K562 (cell line): ENCODE measurements around the gene RAPSN. TPM values are rescaled to one million over a fixed set of nuclear protein-coding genes. Genes with fewer than 3 reads are reported as not detected.

Experiments
- ATAC-seq: fragments of 200-7000 bp; cut with Tn5 transposase; 3 replicates; pipeline ENCODE4 v1.9.1; 2020; ENCODE audit warnings: moderate library complexity
- BruUV-seq: library from RNA; stranded (reverse); fragments of 400-500 nt; replicated peaks from 2 replicates; lab custom pipeline; 2021; lab: Mats Ljungman, UMichigan
- CTCF ChIA-PET: fragments of 300-600 bp; formaldehyde crosslinking; extraction: SDS; loops from one replicate; lab custom pipeline; 2021; ENCODE audit warnings: low intra/inter-chr PET ratio; lab: Yijun Ruan, JAX
- POLR2A ChIA-PET: fragments of 300-600, 350-650 bp; sonication (Branson Sonifier 250); formaldehyde crosslinking; extraction: SDS; loops from one replicate; lab custom pipeline; 2021; ENCODE audit warnings: antibody characterized with exemption, inconsistent platforms; lab: Yijun Ruan, JAX
- DNase-seq, 4 experiments: peaks; one replicate each; pipeline versions ENCODE4 v3.0.0 to v3.0.0-alpha.2; 2011 to 2018; ENCODE audit warnings: low spot score in 3 of 4, mixed read lengths in 3 of 4; ENCODE audit errors: extremely low read depth in 1 of 4
- FAIRE-seq: peaks from 2 replicates; lab custom pipeline; 2011; peaks lifted over from hg19 to GRCh38; lab: Jason Lieb, UNC
- H2AFZ ChIP-seq: 2 replicates; pipeline ENCODE4 v1.6.0; 2011; ENCODE audit warnings: low read depth, low read length, control low read depth, inconsistent platforms
- H3K27ac ChIP-seq: fragments of 200-600 bp; 3 replicates; pipeline ENCODE4 v1.8.0; 2011; ENCODE audit warnings: low read depth, mild to moderate bottlenecking, control low read depth, inconsistent platforms, low read length, moderate library complexity, mixed read lengths; ENCODE audit errors: extremely low read depth
- H3K27me3 ChIP-seq, 2 experiments: fragments of 300-600 bp in 1 of 2; 2 replicates in 1 of 2; 3 replicates in 1 of 2; pipeline versions ENCODE4 v1.6.0 to v1.8.0; 2011; ENCODE audit warnings: inconsistent platforms in 2 of 2, low read length in 2 of 2, mild to moderate bottlenecking in 1 of 2, mixed read lengths in 1 of 2, moderate library complexity in 1 of 2; ENCODE audit not compliant: control insufficient read depth in 2 of 2, insufficient read depth in 2 of 2
- H3K36me3 ChIP-seq: fragments of 300-600 bp; 3 replicates; pipeline ENCODE4 v1.8.0; 2011; ENCODE audit warnings: mild to moderate bottlenecking, low read length, inconsistent platforms; ENCODE audit not compliant: control insufficient read depth, insufficient read depth
- H3K4me1 ChIP-seq, 2 experiments: fragments of 200-600 bp in 1 of 2; replicated peaks in 1 of 2; 2 replicates in 1 of 2; 3 replicates in 1 of 2; pipeline versions ENCODE4 v1.5.1 to v1.8.0; 2011; ENCODE audit warnings: inconsistent platforms in 2 of 2, low read length in 2 of 2, mild to moderate bottlenecking in 1 of 2, mixed read lengths in 1 of 2, moderate library complexity in 1 of 2; ENCODE audit not compliant: control insufficient read depth in 2 of 2, insufficient read depth in 2 of 2
- H3K4me2 ChIP-seq: 2 replicates; pipeline ENCODE4 v1.6.1; 2011; ENCODE audit warnings: low read length, control low read depth, inconsistent platforms, mixed read lengths; ENCODE audit not compliant: insufficient read depth
- H3K4me3 ChIP-seq: fragments of 200-600 bp; sonication (generic), shearing (Covaris generic); 2 replicates; pipeline ENCODE4 v1.5.1; 2016; ENCODE audit warnings: control low read depth, inconsistent platforms
- H3K79me2 ChIP-seq: fragments of 200-600 bp; 3 replicates; pipeline ENCODE4 v1.8.0; 2011; ENCODE audit warnings: low read length, inconsistent platforms; ENCODE audit not compliant: control insufficient read depth, insufficient read depth
- H3K9ac ChIP-seq, 2 experiments: 2 replicates each; pipeline versions ENCODE4 v1.6.0 to v1.6.1; 2011; ENCODE audit warnings: low read depth in 2 of 2, low read length in 2 of 2, control low read depth in 1 of 2, inconsistent platforms in 1 of 2, mild to moderate bottlenecking in 1 of 2, mixed read lengths in 1 of 2; ENCODE audit not compliant: insufficient read depth in 1 of 2
- H3K9me1 ChIP-seq: one replicate; pipeline ENCODE4 v1.6.0; 2011; ENCODE audit warnings: inconsistent platforms, mild to moderate bottlenecking, low read length, moderate library complexity; ENCODE audit not compliant: control insufficient read depth, insufficient read depth
- H3K9me3 ChIP-seq: replicated peaks from 2 replicates; pipeline ENCODE4 v1.5.1; 2011; ENCODE audit warnings: low read depth, low read length, inconsistent platforms; ENCODE audit not compliant: control insufficient read depth, insufficient read depth
- H4K20me1 ChIP-seq: replicated peaks from 2 replicates; pipeline ENCODE4 v1.6.1; 2011; ENCODE audit warnings: low read length, inconsistent platforms, mixed read lengths; ENCODE audit not compliant: control insufficient read depth, insufficient read depth
- ARID1B ChIP-seq: fragments of 450-650 bp; IDR thresholded peaks from 2 replicates; pipeline ENCODE4 v1.6.1; 2016; ENCODE audit warnings: antibody characterized with exemption, mild to moderate bottlenecking, inconsistent platforms
- BCOR ChIP-seq: fragments of 450-650 bp; IDR thresholded peaks from 2 replicates; pipeline ENCODE4 v1.6.1; 2016
- BHLHE40 ChIP-seq: IDR thresholded peaks from 2 replicates; pipeline ENCODE4 v1.6.1; 2011; ENCODE audit warnings: low read length, improper control_type of control experiment
- HDGF ChIP-seq: fragments of 450-650 bp; IDR thresholded peaks from 2 replicates; pipeline ENCODE4 v1.6.1; 2016
- IRF2 ChIP-seq: sonication (generic); formaldehyde crosslinking; IDR thresholded peaks from 2 replicates; pipeline ENCODE4 v1.8.1; 2022; ENCODE audit warnings: mild to moderate bottlenecking, missing genetic modification reagents
- MXI1 ChIP-seq: IDR thresholded peaks from 2 replicates; pipeline ENCODE4 v1.6.1; 2011; ENCODE audit warnings: low read depth, mild to moderate bottlenecking, improper control_type of control experiment, low read length
- NONO ChIP-seq, 2 experiments: fragments of 200-400 bp in 1 of 2; fragments of 450-650 bp in 1 of 2; formaldehyde crosslinking in 1 of 2; IDR thresholded peaks; 2 replicates each; pipeline ENCODE4 v1.6.1; 2017; ENCODE audit warnings: low read depth in 2 of 2, mild to moderate bottlenecking in 2 of 2, moderate library complexity in 2 of 2, low read length in 1 of 2
- OTX1 ChIP-seq: fragments of 450-650 bp; formaldehyde crosslinking; IDR thresholded peaks from 2 replicates; pipeline ENCODE4 v1.4.0; 2022; ENCODE audit warnings: mild to moderate bottlenecking
- RBBP5 ChIP-seq: fragments of 200-600 bp; sonication (generic); IDR thresholded peaks from 2 replicates; pipeline ENCODE4 v1.6.1; 2012; ENCODE audit warnings: borderline replicate concordance, mild to moderate bottlenecking, low read length, control low read depth, inconsistent platforms; ENCODE audit not compliant: insufficient read depth, poor library complexity, severe bottlenecking
- SAP30 ChIP-seq: fragments of 200-600 bp; sonication (generic); IDR thresholded peaks from 2 replicates; pipeline ENCODE4 v1.6.1; 2012; ENCODE audit warnings: borderline replicate concordance, low read depth, mild to moderate bottlenecking, moderate library complexity, low read length, control low read depth, inconsistent platforms; ENCODE audit not compliant: insufficient read depth, poor library complexity, severe bottlenecking
- SIN3A ChIP-seq, 2 experiments: fragments of 150-350 bp in 1 of 2; IDR thresholded peaks; 2 replicates each; pipeline ENCODE4 v1.6.1; 2011 to 2016; ENCODE audit warnings: borderline replicate concordance in 2 of 2, low read depth in 2 of 2, low read length in 2 of 2, mild to moderate bottlenecking in 2 of 2, moderate library complexity in 2 of 2; ENCODE audit not compliant: control insufficient read depth in 1 of 2
- SMARCE1 ChIP-seq: fragments of 450-650 bp; IDR thresholded peaks from 2 replicates; pipeline ENCODE4 v1.7.1; 2016; ENCODE audit warnings: mild to moderate bottlenecking
- THAP12 ChIP-seq: fragments of 250-450 bp; sonication (Bioruptor Pico); IDR thresholded peaks from 2 replicates; pipeline ENCODE4 v1.9.0; 2021; ENCODE audit warnings: mild to moderate bottlenecking, inconsistent platforms
- TSC22D4 ChIP-seq: fragments of 450-650 bp; IDR thresholded peaks from 2 replicates; pipeline ENCODE4 v1.6.1; 2016; ENCODE audit warnings: missing genetic modification characterization, missing biosample characterization, control low read depth
- ZNF282 ChIP-seq: sonication (generic); formaldehyde crosslinking; IDR thresholded peaks from 2 replicates; pipeline ENCODE4 v1.8.1; 2023; ENCODE audit warnings: missing genetic modification reagents
- ZNF395 ChIP-seq: fragments of 200-800 bp; sonication (Bioruptor generic); IDR thresholded peaks from 2 replicates; pipeline ENCODE4 v1.6.1; 2017; ENCODE audit warnings: missing genetic modification characterization, missing compliant biosample characterization
- WGBS: fragments of 100-300 bp; shearing (Covaris generic); methylation state at CpG from one replicate; pipeline ENCODE4 v1.1.6; 2016; ENCODE audit warnings: low coverage, mixed read lengths; ENCODE audit not compliant: insufficient coverage; ENCODE audit errors: missing lambda C conversion rate; 5-methylcytosine and 5-hydroxymethylcytosine counted together
- in situ Hi-C: fragments of 300-500 bp; cut with MboI; formaldehyde crosslinking; loops from 4 replicates; pipeline ENCODE4 v1.15.0; 2018; ENCODE audit warnings: inconsistent platforms, mixed read lengths
- intact Hi-C: fragments of 100-400 bp; cut with micrococcal nuclease; formaldehyde crosslinking; loops from 2 replicates; pipeline ENCODE4 v1.14.2; 2022
- polyA plus RNA-seq, 8 experiments: library from polyadenylated mRNA; depleted of rRNA in 4 of 8; stranded (reverse) in 5 of 8; unstranded in 3 of 8; fragments of >200 nt; fragmentation: Nextera tagmentation in 2 of 8; fragmentation: Illumina TruSeq in 1 of 8; extraction: Ambion mirVana in 2 of 8; extraction: Trizol in 1 of 8; gene quantifications; 2 replicates each; pipeline versions ENCODE4 v1.2.1 to v1.2.3, GENCODE V29; 2011 to 2014; ENCODE audit warnings: inconsistent platforms in 1 of 8, missing spikeins in 1 of 8
- total RNA-seq, 7 experiments: library from RNA; depleted of rRNA in 6 of 7; stranded (reverse); fragments of >200 nt in 6 of 7; fragmentation: Illumina TruSeq in 2 of 7; extraction: Trizol in 2 of 7; gene quantifications; 2 replicates each; pipeline versions ENCODE4 v1.2.1 to v1.2.3, GENCODE V29; 2011 to 2021; ENCODE audit warnings: low replicate concordance in 1 of 7

RAPSN gene
- total and polyA plus RNA-seq, 9 of the 15 experiments (the other 6 are each of a cell fraction or from before 2014, with no cell fraction given), result 0.06 to 0.11 TPM; not detected in 7

GRCh38 chr11:47408598-47409439 is 40.1 kb downstream of the RAPSN start:
- WGBS, result 39% methylated on average over 13 of the region's 50 CpGs
- H2AFZ ChIP-seq, result peak overlapping the region; percentile 78
- intact Hi-C loops (loop anchor here (1.0 to 10.0 kb wide), 4 partner anchors 35 to 232 kb away; partner anchors contain the start of genes ARFGAP2 and MYBPC3), in situ Hi-C loops (loop anchor here (5.0 kb wide), 1 partner anchor 37 kb away; no protein-coding TSS in a partner anchor)
- H3K36me3 ChIP-seq, result no peaks in the 10 kb centered on the region
- peak overlapping the region; percentile 62 for H3K4me3 ChIP-seq
- H3K27ac ChIP-seq, result peak overlapping the region; percentile 56; the same call in 1 of the 3 replicates
- peaks cover 20 to 55% of the 10 kb centered on the region in 2 experiments for H3K4me1 ChIP-seq
- H3K4me2 ChIP-seq, result peak overlapping the region; percentile 92
- no peaks in the 10 kb centered on the region for H3K27me3 ChIP-seq
- no peak for DNase-seq
- peak; percentile 5 for ATAC-seq
- H3K79me2 ChIP-seq, result peaks cover 7% of the 10 kb centered on the region; the same call in 2 of the 3 replicates
- no peaks in the 10 kb centered on the region for H3K9me3 ChIP-seq
- BruUV-seq, result TSS peak; percentile 68
- H4K20me1 ChIP-seq, result no peaks in the 10 kb centered on the region
- peak overlapping the region; percentile 71 to 91 for H3K9ac ChIP-seq
- POLR2A ChIA-PET, result interaction anchor here (0.6 to 3.3 kb wide), 4 partner anchors 8 to 412 kb away, joined by 3 to 16 read pairs (median 3); partner anchors contain the start of gene PSMC3
- no peak for FAIRE-seq
- H3K9me1 ChIP-seq, result peaks cover 2% of the 10 kb centered on the region
- CTCF ChIA-PET, result interaction anchor here (0.6 to 1.3 kb wide), 4 partner anchors 34 to 348 kb away, joined by 3 to 11 read pairs (median 4); no protein-coding TSS in a partner anchor
- TF ChIP-seq THAP12 (CRISPR knock-in tag), result peak; percentile 1; the same call in 1 of the 2 replicates
- TF ChIP-seq SMARCE1, result 0 out of 2 replicates have a peak, but pooled peaks have one; percentile 26
- TF ChIP-seq BHLHE40, result no peak
- 0 out of 2 replicates have a peak, but pooled peaks have one; percentile 42 for TF ChIP-seq ZNF282 (CRISPR knock-in tag)
- TF ChIP-seq RBBP5, result peak; percentile 6
- TF ChIP-seq SAP30, result peak; percentile 1
- TF ChIP-seq TSC22D4 (tag), result no peak
- no peak for TF ChIP-seq NONO (IDR thresholded peaks at IDR 0.05; ENCODE audit: low read depth in 2 of 2, low read length in 1 of 2)
- no peak for TF ChIP-seq MXI1
- TF ChIP-seq IRF2, result no peak
- TF ChIP-seq SIN3A (IDR thresholded peaks at IDR 0.05; ENCODE audit: borderline replicate concordance in 2 of 2, control insufficient read depth in 1 of 2, low read depth in 2 of 2, low read length in 2 of 2), result peak in 1 of 2 experiments; percentile 15; a peak in 1 of 4 replicates
- peak; percentile 45; the same call in 1 of the 2 replicates for TF ChIP-seq HDGF
- TF ChIP-seq BCOR, result peak; percentile 36; the same call in 1 of the 2 replicates
- 0 out of 2 replicates have a peak, but pooled peaks have one; percentile 10 for TF ChIP-seq OTX1 (CRISPR knock-in tag)
- TF ChIP-seq ARID1B, result 0 out of 2 replicates have a peak, but pooled peaks have one; percentile 6
- TF ChIP-seq ZNF395 (CRISPR knock-in tag), result peak; percentile 2; the same call in 1 of the 2 replicates
